ENCODE results near the gene TIMP1.

- no peak for TF ChIP-seq CTCF (IDR thresholded peaks at IDR 0.05; ENCODE audit: insufficient read depth, low read depth, low read length)
- TF ChIP-seq EZH2 (IDR thresholded peaks at IDR 0.05; ENCODE audit: insufficient read depth, low read length): no peak
Measured at GRCh38 chrX:47613082-47613481, 30.8 kb downstream of the TIMP1 start.

All from astrocyte (in vitro differentiated cells and primary cell).